ENCODE data around the gene ACCSL.
A peak's percentile ranks its signal among the peaks of the same experiment; 100 is the strongest.

The ACCSL gene

DNA sequence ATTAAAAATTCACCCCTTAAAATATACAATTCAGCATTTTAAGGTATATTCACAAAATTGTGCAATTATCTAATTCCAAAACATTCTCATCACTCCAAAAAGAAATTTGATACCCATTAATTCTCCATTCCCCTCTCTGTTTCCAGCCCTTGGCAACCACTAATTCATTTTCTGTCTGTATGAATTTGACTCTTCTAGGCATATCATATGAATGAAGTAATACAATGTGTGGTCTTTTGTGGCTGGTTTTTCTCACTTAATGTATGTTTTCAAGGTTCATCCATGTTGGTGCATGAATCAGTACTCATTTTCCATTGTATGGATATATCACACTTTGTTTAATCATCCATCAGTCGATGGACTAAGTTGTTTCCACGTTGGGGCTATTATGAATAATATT is 29.0 kb upstream of the ACCSL start:
- DNase-seq, result no peak

DNA sequence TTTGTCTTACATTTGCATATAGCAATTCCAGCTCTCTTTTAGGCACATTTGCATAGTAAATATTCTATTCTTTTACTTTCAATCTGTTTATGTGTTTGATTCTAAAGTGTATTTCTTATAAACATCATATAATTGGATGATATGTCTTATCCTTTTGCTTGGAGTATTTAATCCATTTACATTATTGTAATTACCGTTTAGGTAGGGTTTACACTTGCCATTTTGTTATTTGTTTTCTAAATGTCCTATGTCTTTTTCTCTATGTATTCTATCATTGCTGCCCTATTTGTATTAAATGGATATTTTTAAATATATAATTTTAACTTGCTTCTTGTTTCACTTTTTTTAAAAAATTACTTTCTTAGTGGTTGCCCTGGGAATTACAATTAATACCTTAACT is 22.8 kb upstream of the ACCSL start:
- DNase-seq, result no peak

DNA sequence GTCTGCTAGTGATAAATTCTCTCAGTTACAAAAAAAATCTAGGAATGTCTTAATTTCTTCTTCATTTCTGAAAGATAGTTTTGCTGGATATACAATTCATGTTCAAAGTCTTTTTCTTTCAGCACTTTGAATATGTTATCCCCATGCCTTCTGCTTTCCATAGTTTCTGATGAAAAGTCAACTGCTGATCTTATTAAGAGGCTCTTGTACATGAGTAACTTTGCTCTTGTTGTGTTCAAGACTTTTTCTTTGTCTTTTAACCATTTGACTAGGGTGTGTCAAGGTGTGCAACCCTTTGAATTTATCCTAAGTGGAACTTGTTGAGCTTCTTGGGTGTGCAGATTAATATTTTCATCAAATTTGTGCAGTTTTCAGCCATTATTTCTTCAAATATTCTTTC is 22.1 kb upstream of the ACCSL start:
- DNase-seq, result no peak

DNA sequence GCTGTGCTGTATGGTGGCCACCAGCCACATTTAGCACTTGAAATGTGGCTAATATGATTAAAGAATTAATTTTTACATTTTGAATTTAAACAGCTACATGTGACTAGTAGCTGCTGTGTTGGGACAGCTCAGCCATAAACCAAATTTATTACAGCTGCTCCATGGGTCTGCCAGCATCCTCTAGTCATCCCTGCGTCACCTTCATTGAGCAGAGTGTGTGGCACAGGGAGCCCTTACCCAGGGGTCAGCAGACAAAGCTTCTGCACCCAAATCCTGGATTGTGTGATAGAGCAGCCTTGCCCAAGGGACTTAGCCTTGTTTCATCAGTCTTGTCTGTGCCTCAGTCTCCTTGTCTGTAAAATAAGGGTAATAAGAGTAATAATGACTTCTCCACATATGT is 19.4 kb upstream of the ACCSL start:
- no peak for DNase-seq

DNA sequence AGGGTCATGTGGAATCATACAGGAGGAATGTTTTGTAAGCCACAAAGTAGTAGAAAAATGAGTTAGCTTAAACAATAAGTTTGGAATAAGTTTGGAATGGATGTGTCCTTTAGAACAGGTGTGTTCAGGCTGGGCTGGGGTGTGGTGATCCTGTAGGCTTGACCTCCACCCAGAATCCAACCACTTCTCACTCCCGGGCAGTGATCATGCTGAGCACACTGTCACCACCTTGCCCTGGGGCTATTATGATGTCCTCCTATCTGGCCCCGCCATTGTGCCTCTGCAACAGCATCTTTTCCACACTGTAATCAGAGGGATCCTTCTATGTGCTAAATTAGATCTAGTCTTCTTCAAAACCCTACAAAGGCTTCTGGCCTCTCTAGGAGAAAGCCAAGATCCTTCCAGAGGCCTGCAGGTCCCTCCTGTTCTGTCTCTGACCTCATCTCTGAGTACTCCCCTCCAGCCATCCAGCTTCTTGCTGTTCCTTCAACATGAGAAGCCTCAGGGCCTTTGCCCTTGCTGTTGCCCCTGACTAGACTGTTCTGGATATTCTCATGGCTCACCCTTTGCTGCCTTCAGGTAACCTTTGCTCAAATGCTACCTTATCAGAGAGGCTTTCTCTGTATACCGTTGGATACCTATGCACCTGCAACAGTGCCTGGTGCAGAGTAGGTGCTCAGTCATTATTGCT is 18.8 kb upstream of the ACCSL start:
- no peak for DNase-seq

DNA sequence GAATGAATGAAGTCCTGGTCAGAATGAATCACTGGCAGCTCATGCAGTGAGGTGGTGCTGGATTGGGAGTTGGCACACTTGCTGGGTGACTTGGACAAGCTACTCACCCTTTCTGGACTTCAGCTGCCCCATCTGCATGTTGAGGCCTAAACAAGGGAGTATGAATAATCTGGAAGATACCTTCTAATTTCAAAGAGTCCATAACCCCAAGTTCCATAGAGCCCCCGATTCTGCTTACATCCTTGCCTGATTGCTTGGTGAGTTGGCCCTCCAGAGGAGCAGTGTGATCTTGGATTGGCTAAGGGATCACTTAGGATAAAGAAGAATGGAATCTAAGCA is 18.3 kb upstream of the ACCSL start:
- DNase-seq, result no peak

DNA sequence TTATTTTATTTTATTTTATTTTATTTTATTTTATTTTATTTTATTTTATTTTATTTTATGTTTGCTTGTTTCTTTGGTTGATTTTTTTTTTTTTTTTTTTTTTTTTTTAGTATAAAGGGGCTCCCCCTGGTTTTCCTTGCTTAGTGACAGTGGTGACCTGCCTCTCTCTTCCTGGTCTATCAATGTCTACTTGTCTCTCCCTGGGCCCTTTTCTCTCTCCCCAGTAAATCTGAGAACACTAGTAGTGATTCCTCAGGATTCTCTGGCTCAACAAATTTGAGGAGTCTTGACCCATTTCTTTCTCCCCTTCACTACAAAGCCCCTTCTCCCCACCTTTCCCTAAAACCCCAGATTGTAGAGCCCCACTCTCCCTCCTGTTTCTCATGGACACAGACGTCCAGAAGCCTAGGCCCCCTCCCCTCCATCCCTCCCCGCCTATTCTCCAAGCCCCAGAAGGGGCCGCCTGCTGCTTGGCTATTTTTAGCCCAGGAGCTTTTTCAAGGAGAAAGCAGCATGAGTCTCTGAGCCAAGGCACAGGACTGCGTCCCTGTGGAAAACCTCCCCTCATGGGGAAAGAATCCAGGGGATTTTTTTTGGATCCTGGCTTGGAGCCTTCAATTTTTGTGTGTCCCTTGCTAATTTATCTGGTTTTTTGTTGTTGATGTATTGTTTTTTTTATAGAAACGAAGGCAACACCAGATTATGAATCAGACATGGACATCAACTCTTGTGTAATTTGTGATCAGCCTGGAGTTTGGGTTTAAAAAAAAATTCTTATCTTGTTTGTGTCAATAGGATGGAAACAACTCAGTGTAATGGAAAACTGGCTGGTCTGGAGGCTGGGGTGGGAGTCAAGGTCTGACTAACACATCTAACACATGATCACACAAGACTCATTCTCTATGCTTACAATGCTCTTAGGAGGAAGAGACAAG is 17.5 kb upstream of the ACCSL start:
- DNase-seq, result no peak

DNA sequence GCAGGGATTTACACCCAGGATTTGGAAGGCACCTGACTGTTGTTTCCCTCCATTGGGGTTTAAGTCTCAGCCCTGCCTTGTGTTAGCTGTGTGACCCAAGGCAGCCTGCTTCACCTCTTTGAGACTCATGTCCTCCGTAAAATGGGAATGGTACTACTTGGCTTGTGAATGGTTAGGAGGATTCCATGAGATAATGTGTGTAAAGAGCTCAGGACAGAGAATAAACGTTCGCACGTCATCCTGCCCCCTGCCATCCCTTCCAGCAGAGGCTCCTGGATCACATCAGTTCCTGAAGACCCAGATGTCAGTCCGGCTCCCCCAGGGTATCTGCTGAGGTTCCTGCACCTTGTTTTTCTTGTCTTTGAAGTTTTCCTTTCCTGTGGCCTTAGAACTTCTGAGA is 16.8 kb upstream of the ACCSL start:
- DNase-seq, result no peak

DNA sequence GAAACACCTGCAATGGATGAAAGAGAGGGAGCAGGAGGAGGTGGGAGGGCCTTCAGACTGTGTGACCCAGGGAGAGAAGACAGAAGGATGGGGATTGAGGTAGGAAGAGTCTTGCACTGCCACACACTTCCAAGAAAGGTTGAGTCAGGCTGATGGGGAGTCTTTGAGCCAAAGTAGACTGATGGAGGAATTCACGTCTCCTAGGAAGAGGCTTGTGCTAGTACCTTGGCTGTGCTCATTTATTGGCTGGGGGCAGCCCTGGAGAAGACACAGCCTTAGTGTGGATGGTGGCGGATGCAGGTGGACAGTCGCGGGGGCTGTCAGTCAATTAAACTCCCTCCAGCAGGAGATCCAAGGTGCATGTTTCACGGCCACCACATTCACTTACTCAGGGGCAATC is 16.2 kb upstream of the ACCSL start:
- DNase-seq, result no peak

DNA sequence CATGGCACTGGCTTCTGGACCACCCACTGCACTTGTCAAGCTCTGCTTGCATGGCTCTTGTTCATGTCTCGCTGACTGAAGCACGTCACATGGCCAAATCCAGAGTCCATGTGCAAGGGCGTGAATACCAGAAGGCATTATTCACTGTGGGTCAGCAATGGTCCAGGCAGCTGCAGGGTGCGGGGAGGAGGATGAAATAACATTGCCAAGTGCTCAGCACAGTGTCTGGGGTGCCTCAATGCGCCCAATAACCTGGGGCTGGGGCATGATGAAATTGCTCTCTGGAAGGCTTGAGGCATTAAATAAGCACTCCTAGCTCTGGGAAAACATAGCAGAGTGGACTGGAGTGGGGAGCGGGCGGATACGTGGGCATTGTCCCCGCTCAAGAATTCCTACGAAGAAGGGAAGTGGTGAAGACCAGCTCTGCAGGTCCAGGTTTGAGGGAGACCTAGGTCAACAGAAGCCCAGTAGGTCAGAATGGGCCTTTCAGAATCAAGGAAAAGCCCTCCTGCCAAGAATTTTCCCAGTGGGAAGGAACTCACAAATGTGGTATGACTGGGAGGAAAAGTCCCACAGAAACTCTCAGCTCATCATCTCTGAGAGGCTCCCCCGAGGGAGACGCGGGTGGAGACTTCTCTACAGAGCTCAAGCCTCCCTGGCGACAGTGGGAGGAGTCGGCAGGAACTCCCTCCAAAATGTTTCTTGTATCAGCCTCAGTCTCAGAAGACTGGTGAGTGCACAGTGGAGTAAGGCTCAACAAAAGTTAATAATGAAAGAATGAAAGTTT is 15.3 kb upstream of the ACCSL start:
- DNase-seq, result no peak

DNA sequence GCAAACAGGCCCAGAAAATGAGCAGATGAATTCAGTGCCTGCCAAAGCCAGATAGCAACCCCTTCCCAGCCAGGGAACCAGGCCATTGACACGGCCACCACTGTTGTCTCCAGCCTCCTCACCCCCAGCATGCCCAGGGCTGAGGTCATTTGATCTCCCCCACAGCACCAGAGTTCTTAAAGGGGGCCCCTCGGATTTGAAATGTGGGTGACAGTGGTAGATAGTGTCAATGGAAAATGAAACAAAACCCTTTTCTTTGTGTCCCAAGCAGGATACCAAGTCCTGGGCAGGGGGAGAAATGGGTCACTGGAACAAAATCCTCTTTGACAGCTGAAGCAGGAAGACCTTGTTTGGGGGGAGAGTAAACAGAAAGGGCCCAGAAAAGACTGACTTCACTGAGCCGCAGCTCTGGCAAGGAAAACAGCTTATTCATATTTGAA is 14.3 kb upstream of the ACCSL start:
- no peak for DNase-seq

DNA sequence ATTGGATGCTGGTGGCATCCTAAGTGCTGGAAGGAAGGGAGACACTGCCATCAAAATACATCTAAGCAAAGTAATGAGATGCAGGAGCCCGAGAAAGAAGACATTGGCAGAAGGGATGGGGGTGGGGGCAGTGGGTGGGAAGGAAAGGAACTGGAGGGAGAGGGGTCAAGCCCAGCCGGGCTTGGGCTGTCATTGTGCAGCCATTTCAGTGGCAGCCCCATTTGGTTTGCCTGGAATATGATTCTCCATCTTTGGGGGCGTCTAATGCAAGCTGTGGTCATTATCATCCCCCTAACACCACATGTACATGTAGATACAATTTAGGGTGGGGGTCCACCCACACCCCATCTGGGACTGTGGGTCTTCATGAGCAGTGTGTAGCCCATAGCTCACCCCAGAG is 13.9 kb upstream of the ACCSL start:
- no peak for DNase-seq

DNA sequence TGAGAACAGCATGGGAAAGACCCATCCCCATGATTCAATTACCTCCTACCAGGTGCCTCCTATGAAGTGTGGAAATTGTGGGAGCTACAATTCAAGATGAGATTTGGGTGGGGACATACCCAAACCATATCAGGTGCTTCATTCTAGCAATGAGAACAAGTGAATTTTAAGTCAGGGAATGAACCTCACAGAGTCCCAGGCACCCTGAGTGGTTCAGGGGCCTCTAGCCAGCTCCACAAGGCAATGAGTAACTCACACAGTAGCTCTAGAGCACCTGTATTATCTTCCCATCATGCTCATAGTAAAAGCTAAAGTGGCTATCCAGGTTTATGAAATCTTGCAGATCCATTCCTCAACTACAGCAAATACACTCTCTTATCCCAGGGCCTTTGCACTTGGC is 13.1 kb upstream of the ACCSL start:
- DNase-seq, result no peak

DNA sequence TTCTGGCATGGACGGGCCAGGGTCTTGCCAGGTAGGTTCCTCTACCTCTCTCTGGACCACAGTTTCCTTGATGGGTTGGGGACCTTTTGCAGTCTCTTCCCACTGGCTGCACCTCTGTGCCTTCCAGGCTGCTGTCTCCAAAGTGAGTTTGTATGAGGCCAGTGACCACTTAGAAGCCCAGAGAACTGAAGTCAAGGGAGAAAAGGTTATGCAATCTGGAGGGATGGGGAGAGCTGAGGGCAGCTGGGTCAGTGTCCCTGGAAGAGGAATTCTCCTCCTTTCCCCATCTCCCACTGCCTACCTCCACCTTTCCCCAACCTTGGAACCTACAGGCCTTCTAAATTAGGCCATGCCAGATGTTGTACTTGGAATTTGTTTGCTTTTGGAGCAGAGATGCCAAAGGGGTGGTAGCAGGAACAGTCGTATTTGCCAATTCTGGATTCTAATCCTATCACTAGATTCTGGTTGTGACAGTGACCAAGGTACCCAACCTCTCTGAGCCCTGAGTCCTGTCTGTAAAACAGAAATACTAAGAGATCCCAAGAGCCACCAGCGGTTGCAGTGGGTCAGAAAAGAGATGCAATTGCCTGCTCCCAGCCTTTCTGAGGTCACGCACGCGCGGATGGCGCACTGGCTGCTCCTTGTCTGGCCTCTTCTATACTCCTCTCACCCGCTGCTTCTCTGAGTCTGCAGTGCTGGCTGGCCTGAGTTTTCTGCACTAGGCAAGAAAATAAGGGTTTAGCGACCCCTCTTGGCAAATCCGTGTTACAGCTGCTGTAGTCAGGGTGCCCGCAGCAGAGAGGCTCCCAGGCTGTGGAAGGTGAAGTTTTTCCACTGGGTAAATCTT is 10.7 kb upstream of the ACCSL start:
- peak; percentile 69 for DNase-seq

DNA sequence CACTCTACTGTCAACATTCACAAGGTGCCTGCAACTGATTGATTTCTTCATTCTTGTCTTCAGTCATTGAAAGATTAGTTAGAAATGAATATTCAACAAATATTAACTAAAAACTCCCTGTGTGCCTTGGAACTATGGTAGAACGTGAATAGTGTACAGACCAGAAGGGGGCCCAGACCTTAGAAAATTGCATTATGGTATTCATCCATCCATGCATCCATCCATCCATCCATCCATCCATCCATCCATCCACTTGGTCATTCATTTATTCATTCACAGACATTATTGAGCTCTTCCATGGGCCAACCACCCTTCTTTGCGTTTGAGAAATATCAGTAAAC is 10.2 kb upstream of the ACCSL start:
- no peak for DNase-seq

DNA sequence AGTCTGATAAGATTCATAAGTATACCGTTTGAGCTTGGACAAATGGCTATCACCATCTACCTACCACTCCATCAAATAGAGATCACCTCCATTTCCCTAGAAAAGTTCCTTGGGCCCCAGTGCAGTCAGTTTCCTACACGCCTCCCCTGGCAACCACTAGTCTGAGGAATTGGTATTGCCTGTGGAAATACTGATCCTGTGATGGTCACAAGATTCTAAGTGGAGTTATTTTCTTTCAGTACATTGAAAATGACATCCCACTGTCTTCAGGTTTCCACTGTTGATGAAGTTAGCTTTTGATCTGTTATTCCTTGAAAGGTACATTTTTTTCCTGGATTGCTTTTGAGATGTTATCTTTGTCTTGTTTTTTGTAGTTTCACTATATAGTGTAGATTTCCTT is 4.6 kb upstream of the ACCSL start:
- DNase-seq, result no peak

DNA sequence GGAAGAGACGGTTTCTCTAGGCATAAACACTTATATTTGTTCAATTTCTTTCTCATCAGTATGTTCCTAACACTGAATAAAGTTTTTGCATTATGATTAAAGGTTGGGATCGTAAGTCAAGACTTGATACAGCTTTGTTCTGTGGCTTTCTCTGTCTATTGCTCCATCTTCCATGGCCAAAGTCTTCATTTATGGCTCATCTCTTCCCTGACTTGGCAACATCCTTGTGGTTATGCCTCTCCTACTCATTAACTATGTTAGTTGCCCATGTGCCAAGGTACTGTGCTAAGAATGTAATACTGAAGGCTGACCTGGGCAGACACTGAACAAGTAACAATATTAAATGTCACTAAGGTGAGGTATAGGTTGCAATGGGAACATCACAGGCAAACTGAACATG is 1.6 kb upstream of the ACCSL start:
- no peak for DNase-seq

DNA sequence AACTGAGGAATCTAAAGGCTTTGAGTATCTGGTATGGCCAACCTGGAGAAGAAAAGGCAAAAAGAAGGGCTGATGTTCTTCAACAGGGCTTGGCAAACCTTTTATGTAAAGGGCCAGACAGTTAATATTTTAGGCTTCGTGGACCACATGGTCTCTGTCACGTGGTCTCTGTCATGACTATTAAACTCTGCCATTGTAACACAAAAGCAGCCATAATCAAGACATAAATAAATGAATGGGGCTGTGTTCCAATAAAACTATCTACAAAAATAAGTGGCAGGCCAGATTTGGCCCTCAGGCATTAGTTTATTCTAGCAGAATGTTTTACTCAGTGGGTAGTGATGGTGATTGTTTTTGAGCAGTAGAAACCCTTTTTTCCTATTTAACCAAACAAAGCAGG is 483 bp upstream of the ACCSL start:
- no peak for DNase-seq

DNA sequence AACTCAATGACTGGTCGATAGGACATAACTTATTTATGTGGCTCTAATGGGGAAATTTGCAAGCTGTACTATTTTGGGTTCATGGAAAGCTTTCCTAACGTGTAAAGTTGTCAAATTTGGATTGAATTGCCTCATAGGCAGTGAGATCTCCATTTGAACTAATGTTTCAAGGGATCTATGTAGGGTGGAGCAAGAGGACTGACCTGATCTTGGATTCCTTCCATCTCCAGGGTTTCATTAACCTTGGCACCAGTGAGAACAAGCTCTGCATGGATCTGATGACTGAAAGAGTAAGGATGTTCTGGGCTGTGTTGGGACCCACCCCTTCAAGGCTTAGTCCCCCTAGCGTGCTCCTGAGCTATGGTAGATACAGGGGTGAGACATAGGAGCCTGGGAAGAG is 2.1 kb downstream of the ACCSL start:
- no peak for DNase-seq

DNA sequence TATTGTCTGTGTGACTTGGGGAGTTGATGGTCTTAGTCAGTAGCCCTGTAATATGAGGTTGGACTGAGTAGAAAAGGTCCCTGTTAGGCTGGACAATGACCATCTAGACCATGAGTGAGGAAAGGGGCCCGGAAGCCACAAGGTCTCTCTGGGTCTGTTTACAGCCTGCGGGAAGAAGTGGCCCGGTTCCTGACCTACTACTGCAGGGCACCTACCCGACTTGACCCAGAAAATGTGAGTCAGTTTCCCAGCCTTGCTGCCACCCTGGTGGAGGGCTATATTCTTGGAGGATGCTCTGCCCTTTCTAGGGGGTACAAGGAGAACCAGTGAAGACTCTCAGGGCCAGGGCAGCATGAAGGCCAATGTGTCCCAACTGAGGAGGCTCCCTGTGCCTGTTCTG is 3.4 kb downstream of the ACCSL start:
- DNase-seq, result no peak

DNA sequence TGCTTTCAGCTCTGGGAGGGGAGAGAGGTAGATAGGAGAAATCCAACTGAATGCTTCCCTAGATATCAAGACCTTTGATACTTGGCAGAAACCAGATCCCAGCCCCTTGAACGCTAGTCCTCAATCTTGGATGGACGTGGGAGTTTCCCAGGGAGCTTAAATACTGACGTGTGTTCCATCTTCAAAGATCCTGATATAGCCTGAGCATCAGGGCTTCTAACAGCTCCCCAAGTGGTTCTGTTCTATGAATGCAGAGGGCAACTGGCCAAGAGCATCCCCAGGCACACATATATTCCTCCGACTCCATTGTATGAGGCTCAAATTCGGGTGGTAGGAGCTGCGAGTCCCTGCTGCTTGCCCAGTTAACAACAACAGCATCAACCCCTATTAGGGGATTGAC is 9.6 kb downstream of the ACCSL start:
- no peak for DNase-seq

DNA sequence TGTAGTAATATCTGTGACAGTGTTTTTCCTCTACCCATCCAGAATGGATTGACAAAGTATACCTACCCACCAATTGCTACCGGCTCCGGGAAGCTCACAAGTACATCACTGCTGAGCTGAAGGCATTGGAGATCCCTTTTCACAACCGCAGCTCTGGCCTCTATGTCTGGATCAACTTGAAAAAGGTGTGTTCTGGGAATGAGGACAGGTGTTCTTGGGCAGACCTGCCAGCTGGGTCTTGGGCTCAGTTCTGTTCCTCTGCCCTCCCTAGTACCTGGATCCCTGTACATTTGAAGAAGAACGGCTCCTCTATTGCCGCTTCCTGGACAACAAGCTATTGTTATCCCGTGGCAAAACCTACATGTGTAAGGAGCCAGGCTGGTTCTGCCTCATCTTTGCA is 10.5 kb downstream of the ACCSL start:
- DNase-seq, result no peak

DNA sequence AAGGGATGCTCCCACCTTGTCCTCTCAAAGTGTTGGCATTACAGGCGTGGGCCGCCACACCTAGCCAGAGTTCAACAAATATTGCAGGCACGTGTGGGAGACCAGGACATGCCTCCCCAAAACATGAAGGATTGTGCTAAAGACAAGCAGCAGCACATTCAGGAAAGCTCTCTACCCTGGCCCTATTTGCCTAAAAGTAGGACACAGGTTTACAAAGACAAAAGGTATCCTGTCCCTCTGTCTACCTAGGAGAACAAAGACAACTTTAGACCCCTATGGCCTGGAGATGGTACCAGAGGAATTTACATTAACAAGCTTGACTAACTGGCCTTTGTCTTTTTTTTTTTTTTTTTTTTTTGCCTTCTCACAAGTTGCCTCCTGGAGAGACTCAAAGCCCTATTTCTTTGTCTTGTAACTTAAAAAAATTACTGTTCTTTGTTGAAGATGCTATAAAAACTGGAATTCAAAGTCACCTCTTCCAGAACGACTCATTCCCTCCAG is 17.4 kb downstream of the ACCSL start:
- peak; percentile 4 for DNase-seq
